ENCODE results near the gene C2orf76.

The C2orf76 gene

GRCh38 chr2:119359774-119360173 is 6.9 kb downstream of the C2orf76 start:
- TF ChIP-seq, protein P1, sequence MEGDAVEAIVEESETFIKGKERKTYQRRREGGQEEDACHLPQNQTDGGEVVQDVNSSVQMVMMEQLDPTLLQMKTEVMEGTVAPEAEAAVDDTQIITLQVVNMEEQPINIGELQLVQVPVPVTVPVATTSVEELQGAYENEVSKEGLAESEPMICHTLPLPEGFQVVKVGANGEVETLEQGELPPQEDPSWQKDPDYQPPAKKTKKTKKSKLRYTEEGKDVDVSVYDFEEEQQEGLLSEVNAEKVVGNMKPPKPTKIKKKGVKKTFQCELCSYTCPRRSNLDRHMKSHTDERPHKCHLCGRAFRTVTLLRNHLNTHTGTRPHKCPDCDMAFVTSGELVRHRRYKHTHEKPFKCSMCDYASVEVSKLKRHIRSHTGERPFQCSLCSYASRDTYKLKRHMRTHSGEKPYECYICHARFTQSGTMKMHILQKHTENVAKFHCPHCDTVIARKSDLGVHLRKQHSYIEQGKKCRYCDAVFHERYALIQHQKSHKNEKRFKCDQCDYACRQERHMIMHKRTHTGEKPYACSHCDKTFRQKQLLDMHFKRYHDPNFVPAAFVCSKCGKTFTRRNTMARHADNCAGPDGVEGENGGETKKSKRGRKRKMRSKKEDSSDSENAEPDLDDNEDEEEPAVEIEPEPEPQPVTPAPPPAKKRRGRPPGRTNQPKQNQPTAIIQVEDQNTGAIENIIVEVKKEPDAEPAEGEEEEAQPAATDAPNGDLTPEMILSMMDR (conservative IDR thresholded peaks at IDR 0.05; ENCODE audit: control insufficient read depth, insufficient read depth, low read depth, low read length), result no peak
- DNase-seq (ENCODE audit: low read depth), result no peak
- no peak overlapping the region for H3K4me3 ChIP-seq (ENCODE audit: control insufficient read depth, low read depth, low read length)

DNA sequence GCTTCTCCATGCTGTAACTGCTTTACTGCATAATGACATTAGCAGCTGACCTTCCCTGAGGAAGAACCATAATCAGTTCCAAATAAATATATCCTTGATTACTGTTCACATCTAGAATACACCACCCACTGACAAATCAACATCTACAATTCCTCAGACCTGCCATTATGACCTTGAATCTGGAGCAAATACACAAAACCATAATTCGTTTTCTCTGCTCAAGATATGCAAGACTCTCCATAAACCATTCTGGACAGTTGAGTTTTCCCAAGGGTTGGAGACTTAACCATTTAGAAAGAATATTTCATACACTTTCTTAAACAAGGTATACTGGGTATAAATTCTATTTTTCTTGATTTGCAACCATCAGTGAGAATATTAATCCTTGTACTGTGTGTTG is 11.8 kb downstream of the C2orf76 start:
- TF ChIP-seq, protein P1 (conservative IDR thresholded peaks at IDR 0.05; ENCODE audit: control insufficient read depth, insufficient read depth, low read depth, low read length), result no peak
- H3K4me3 ChIP-seq (ENCODE audit: control insufficient read depth, low read depth, low read length), result no peak overlapping the region
- no peak for DNase-seq (ENCODE audit: low read depth)

DNA sequence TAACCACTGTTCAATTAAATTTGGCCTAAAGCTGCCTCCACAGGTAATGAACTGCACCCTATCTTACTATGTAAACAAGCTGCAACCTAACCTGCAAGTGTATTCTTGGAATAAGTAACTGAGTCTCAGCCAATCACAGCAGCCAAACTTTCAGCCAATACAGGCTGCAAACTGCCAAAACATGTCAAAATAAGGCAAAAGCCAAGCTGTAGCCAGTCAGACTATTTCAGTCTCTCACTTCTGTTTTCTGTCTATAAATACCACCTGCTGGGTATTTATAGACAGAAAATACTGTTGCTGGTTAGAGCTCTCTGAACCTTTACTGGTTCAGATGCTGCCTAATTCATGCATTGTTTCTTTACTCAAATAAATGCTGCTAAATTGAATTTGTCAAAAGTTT is 14.3 kb downstream of the C2orf76 start:
- H3K4me3 ChIP-seq (ENCODE audit: control insufficient read depth, low read depth, low read length), result no peak overlapping the region
- TF ChIP-seq, protein P1 (conservative IDR thresholded peaks at IDR 0.05; ENCODE audit: control insufficient read depth, insufficient read depth, low read depth, low read length), result no peak
- DNase-seq (ENCODE audit: low read depth), result no peak

DNA sequence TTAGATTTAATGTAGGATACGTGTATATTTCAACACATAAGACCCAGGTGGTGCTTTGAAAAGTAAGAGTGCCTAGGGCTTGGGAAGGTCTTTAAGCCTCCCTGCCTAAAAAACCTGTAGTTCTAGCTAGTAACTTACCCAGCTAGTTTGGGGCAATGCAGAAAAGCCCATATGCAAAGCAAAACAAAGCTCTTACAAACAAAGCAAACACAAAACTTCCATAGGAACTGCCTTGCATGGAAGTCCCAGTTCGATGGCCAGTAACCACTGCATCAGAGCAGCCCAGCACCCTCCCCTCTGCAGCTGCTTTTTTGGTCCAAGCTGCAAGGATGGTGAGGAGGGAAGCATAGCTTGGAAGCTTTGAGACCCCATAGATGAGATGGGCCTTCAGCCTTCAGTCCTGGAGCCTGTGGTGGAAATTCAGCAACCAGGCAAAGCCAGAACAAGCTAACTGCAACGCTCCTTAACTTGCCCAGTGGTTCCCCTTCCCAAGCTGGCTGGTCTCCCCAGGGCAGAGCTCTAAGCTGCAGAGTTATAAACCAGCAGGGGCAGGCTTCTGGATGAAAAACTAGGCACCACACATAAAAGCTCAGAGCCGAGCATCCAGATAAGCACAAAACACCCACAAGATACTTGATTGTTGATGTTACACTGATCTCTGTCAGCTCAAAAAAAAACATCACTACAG is 16.2 kb downstream of the C2orf76 start:
- TF ChIP-seq, protein P1 (conservative IDR thresholded peaks at IDR 0.05; ENCODE audit: control insufficient read depth, insufficient read depth, low read depth, low read length), result no peak
- no peak overlapping the region for H3K4me3 ChIP-seq (ENCODE audit: control insufficient read depth, low read depth, low read length)
- DNase-seq (ENCODE audit: low read depth), result no peak

DNA sequence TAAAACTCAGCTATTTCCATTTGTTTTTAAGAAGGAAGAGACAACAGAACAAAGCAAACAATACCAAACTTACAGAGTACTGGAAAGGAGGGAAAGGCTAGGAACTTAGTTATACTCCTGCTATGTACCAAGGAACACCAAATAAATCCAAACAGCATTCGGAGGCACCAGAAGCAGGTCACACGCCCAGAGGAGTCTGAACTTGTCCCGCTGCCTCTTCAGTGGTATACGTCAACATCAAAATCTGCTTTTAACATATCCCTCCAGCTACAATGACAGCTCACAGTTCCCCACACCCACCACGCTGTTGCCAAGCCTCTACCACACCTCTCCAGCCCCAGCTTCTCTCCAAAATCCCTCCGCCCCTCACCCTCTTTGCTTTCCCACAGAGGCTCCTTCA is 17.3 kb downstream of the C2orf76 start:
- H3K4me3 ChIP-seq (ENCODE audit: control insufficient read depth, low read depth, low read length), result no peak overlapping the region
- TF ChIP-seq, protein P1 (conservative IDR thresholded peaks at IDR 0.05; ENCODE audit: control insufficient read depth, insufficient read depth, low read depth, low read length), result no peak
- DNase-seq (ENCODE audit: low read depth), result no peak

DNA sequence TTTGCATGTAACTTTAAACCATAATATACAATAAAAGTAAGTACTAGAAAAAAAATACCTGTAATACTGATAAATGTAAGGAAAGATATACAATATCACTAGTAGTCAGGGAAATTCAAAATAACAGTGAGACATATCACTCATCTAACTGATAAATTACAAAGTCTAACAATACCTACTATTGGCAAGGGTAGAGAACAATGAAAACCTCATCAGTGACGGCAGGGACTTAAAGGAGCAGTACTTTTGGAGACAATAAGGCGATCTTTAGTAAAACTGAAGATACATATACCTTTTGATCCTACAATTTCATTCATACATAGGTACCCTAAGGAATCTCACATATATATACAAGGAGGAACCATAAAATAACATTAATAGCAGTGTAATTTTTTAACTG is 24.9 kb downstream of the C2orf76 start:
- H3K4me3 ChIP-seq (ENCODE audit: control insufficient read depth, low read depth, low read length), result no peak overlapping the region
- TF ChIP-seq, protein P1 (conservative IDR thresholded peaks at IDR 0.05; ENCODE audit: control insufficient read depth, insufficient read depth, low read depth, low read length), result no peak
- no peak for DNase-seq (ENCODE audit: low read depth)

DNA sequence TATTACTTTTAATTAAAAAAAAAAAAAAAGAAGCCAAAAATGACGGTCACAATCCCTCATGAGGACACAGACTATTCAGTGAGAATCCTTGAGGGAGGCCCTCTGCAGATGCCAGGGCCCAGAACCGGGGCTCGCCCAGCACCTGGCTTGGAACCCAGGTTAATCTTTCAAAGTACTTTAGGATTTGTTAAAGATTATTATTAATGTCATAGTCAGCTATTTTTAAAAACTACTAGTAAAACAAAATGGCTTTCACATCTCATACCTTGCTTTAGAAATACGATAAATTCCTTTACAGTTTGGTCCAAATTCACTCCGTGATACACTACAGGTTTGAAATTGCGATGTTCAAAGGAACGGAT is 27.1 kb downstream of the C2orf76 start:
- no peak for DNase-seq (ENCODE audit: low read depth)
- H3K4me3 ChIP-seq (ENCODE audit: control insufficient read depth, low read depth, low read length), result no peak overlapping the region
- TF ChIP-seq, protein P1 (conservative IDR thresholded peaks at IDR 0.05; ENCODE audit: control insufficient read depth, insufficient read depth, low read depth, low read length), result no peak

Measured in fibroblast of mammary gland (primary cell).